Neuronal stem cell (in vitro differentiated cells): ENCODE data around the gene DMAP1. TPM values are rescaled to one million over a fixed set of nuclear protein-coding genes. Genes with fewer than 3 reads are reported as not detected.
A peak's percentile ranks its signal among the peaks of the same experiment; 100 is the strongest.

ENCODE experiments used
- DNase-seq: peaks from one replicate; pipeline ENCODE4 v3.0.0-alpha.2; 2013; ENCODE audit warnings: low spot score
- H2AFZ ChIP-seq: one replicate; pipeline ENCODE4 v1.6.1; 2013; ENCODE audit warnings: mild to moderate bottlenecking, low read length, inconsistent platforms
- H2AK5ac ChIP-seq: 2 replicates; pipeline ENCODE4 v1.6.1; 2013; ENCODE audit warnings: low read depth, mild to moderate bottlenecking, inconsistent platforms, low read length, moderate library complexity, mixed read lengths
- H2BK120ac ChIP-seq: 2 replicates; pipeline ENCODE4 v1.6.1; 2013; ENCODE audit warnings: low read depth, mild to moderate bottlenecking, inconsistent platforms, low read length, moderate library complexity, mixed read lengths
- H2BK12ac ChIP-seq: one replicate; pipeline ENCODE4 v1.6.1; 2013; ENCODE audit warnings: low read length, inconsistent platforms
- H2BK15ac ChIP-seq: 2 replicates; pipeline ENCODE4 v1.6.1; 2013; ENCODE audit warnings: mild to moderate bottlenecking, low read length, inconsistent platforms, mixed read lengths
- H2BK5ac ChIP-seq: one replicate; pipeline ENCODE4 v1.6.1; 2013; ENCODE audit warnings: inconsistent platforms, mild to moderate bottlenecking, low read length, moderate library complexity
- H3K14ac ChIP-seq: one replicate; pipeline ENCODE4 v1.6.1; 2013; ENCODE audit warnings: low read length, inconsistent platforms
- H3K18ac ChIP-seq: 2 replicates; pipeline ENCODE4 v1.6.1; 2013; ENCODE audit warnings: low read length, inconsistent platforms
- H3K23ac ChIP-seq: 2 replicates; pipeline ENCODE4 v1.6.1; 2013; ENCODE audit warnings: low read depth, mild to moderate bottlenecking, mixed read lengths, low read length, inconsistent platforms; ENCODE audit not compliant: poor library complexity
- H3K27ac ChIP-seq: replicated peaks from 3 replicates; pipeline ENCODE4 v1.5.1; 2013; ENCODE audit warnings: low read length, inconsistent platforms
- H3K27me3 ChIP-seq, 3 experiments: 2 replicates each; pipeline ENCODE4 v1.6.1; 2013; ENCODE audit warnings: low read length in 3 of 3, mild to moderate bottlenecking in 2 of 3, inconsistent platforms in 1 of 3, low read depth in 1 of 3, mixed read lengths in 1 of 3, moderate library complexity in 1 of 3; ENCODE audit not compliant: control insufficient read depth in 3 of 3, insufficient read depth in 3 of 3
- H3K36me3 ChIP-seq, 2 donors: replicated peaks in 1 of 2; 2 replicates each; pipeline ENCODE4 v1.6.1; 2013; ENCODE audit warnings: low read length in 2 of 2; ENCODE audit not compliant: control insufficient read depth in 2 of 2, insufficient read depth in 2 of 2
- H3K4ac ChIP-seq: 2 replicates; pipeline ENCODE4 v1.6.1; 2013; ENCODE audit warnings: inconsistent platforms, mild to moderate bottlenecking, low read length, moderate library complexity
- H3K4me1 ChIP-seq, 2 donors: 1 replicate in 1 of 2; 2 replicates in 1 of 2; pipeline ENCODE4 v1.6.1; 2013; ENCODE audit warnings: low read length in 2 of 2, low read depth in 1 of 2; ENCODE audit not compliant: control insufficient read depth in 2 of 2, insufficient read depth in 1 of 2
- H3K4me2 ChIP-seq: one replicate; pipeline ENCODE4 v1.6.1; 2013; ENCODE audit warnings: mild to moderate bottlenecking, low read length, inconsistent platforms; ENCODE audit not compliant: insufficient read depth, poor library complexity, severe bottlenecking
- H3K4me3 ChIP-seq, 2 donors: 2 replicates each; pipeline ENCODE4 v1.5.1; 2013; ENCODE audit warnings: low read length in 2 of 2, mild to moderate bottlenecking in 2 of 2, inconsistent platforms in 1 of 2, moderate library complexity in 1 of 2
- H3K79me1 ChIP-seq: one replicate; pipeline ENCODE4 v1.6.1; 2013; ENCODE audit warnings: low read depth, mild to moderate bottlenecking, inconsistent platforms, low read length, moderate library complexity
- H3K9ac ChIP-seq: one replicate; pipeline ENCODE4 v1.6.1; 2013; ENCODE audit warnings: mild to moderate bottlenecking, low read depth, low read length, inconsistent platforms; ENCODE audit not compliant: poor library complexity
- H3K9me3 ChIP-seq, 2 donors: replicated peaks in 1 of 2; 2 replicates each; pipeline versions ENCODE3 to v1.6.1; 2013; ENCODE audit warnings: low read length in 2 of 2, mild to moderate bottlenecking in 2 of 2, inconsistent platforms in 1 of 2, low read depth in 1 of 2, mixed read lengths in 1 of 2, moderate library complexity in 1 of 2; ENCODE audit not compliant: control insufficient read depth in 2 of 2, insufficient read depth in 1 of 2
- H4K8ac ChIP-seq: one replicate; pipeline ENCODE4 v1.6.1; 2013; ENCODE audit warnings: low read depth, mild to moderate bottlenecking, inconsistent platforms, low read length, moderate library complexity
- H4K91ac ChIP-seq: one replicate; pipeline ENCODE4 v1.6.1; 2013; ENCODE audit warnings: low read length, low read depth, mild to moderate bottlenecking, inconsistent platforms; ENCODE audit not compliant: poor library complexity
- WGBS, 2 donors: extraction: QIAGEN DNeasy Blood & Tissue Kit; methylation state at CpG; one replicate each; pipeline ENCODE4 v1.1.7; 2013; ENCODE audit warnings: missing lambda C conversion rate in 2 of 2, mixed read lengths in 1 of 2; ENCODE audit not compliant: insufficient read length in 2 of 2, insufficient replicate concordance in 1 of 2; ENCODE audit errors: extremely low coverage in 2 of 2; 5-methylcytosine and 5-hydroxymethylcytosine counted together
- polyA plus RNA-seq, 2 experiments: library from polyadenylated mRNA; stranded (reverse); fragments of 200-250 nt; gene quantifications; one replicate each; pipeline ENCODE4 v1.2.3, GENCODE V29; 2013

Gene DMAP1
- 31.9 TPM for polyA plus RNA-seq (2013, experiment 1 of 2)
- 31.3 TPM for polyA plus RNA-seq (2013, experiment 2 of 2)

GRCh38 chr1:44213222-44214112 is at the start of gene DMAP1:
TSS of gene DMAP1 (plus strand) at chr1:44213471. CDS start at chr1:44213754, 283 bp downstream.
- Histone ChIP-seq H2BK15ac (no peak within 1 kb of the TSS), H3K27me3 (no peaks in the 10 kb centered on the region), H3K23ac (peak within 1 kb of the TSS; percentile 95), H3K18ac (peak within 1 kb of the TSS; percentile 97), H3K4ac (no peak within 1 kb of the TSS), H4K91ac (peak within 1 kb of the TSS; percentile 87), H3K4me3 (peak within 1 kb of the TSS; percentile 70 to 94), H3K36me3 (peaks cover 17 to 37% of the 10 kb centered on the region in 2 donors), H3K14ac (no peak within 1 kb of the TSS), H3K4me1 (peaks cover 8% of the 10 kb centered on the region in 2 donors), H4K8ac (no peak within 1 kb of the TSS), H3K27ac (no peak within 1 kb of the TSS), H2AK5ac (no peak within 1 kb of the TSS), H3K9me3 (no peaks in the 10 kb centered on the region), H3K4me2 (peak within 1 kb of the TSS; percentile 87), H2AFZ (peak within 1 kb of the TSS; percentile 91), H3K9ac (peak within 1 kb of the TSS; percentile 65), H3K79me1 (no peaks in the 10 kb centered on the region), H2BK120ac (no peak within 1 kb of the TSS), H2BK5ac (peak within 1 kb of the TSS; percentile 84), H2BK12ac (no peak within 1 kb of the TSS)
- no CpG with 5 or more reads among the region's 44 CpGs for WGBS, 2 donors
- DNase-seq: peak; percentile 82

- no peak overlapping the region for H2AK5ac ChIP-seq
- no peak overlapping the region for H2BK12ac ChIP-seq
- no peaks in the 10 kb centered on the region for H3K27me3 ChIP-seq
- H3K4me1 ChIP-seq: peaks cover 0 to 12% of the 10 kb centered on the region in 2 donors
- no peak overlapping the region for H4K91ac ChIP-seq
- peak overlapping the region; percentile 4 for H3K18ac ChIP-seq
- no peak overlapping the region for H2BK120ac ChIP-seq
- H2BK15ac ChIP-seq: no peak overlapping the region
- peaks cover 0 to 8% of the 10 kb centered on the region in 2 donors for H3K9me3 ChIP-seq
- no peaks in the 10 kb centered on the region for H3K36me3 ChIP-seq
- no peak overlapping the region for H2BK5ac ChIP-seq
- H3K79me1 ChIP-seq: no peaks in the 10 kb centered on the region
- H3K23ac ChIP-seq: no peak overlapping the region
- H3K27ac ChIP-seq: no peak overlapping the region
- no peak overlapping the region for H3K4ac ChIP-seq
- DNase-seq: no peak
- no CpG with 5 or more reads among the region's 5 CpGs for WGBS, 2 donors
- H2AFZ ChIP-seq: no peak overlapping the region
- no peak overlapping the region for H3K14ac ChIP-seq
- no peak overlapping the region for H3K9ac ChIP-seq
- H3K4me2 ChIP-seq: no peak overlapping the region
- H3K4me3 ChIP-seq: peak overlapping the region in 1 of 2 donors; percentile 36
- H4K8ac ChIP-seq: no peak overlapping the region
Observed at GRCh38 chr1:44168520-44169098, 44.7 kb upstream of the DMAP1 start.

- H2BK120ac ChIP-seq: no peak overlapping the region
- no peak overlapping the region for H2BK15ac ChIP-seq
- DNase-seq: no peak
- H3K27me3 ChIP-seq: no peaks in the 10 kb centered on the region
- no peak overlapping the region for H3K18ac ChIP-seq
- H3K23ac ChIP-seq: no peak overlapping the region
- no peak overlapping the region for H3K14ac ChIP-seq
- H3K27ac ChIP-seq: no peak overlapping the region
- H3K9me3 ChIP-seq: peaks cover 8% of the 10 kb centered on the region in 2 donors
- no peak overlapping the region for H3K4ac ChIP-seq
- H2BK12ac ChIP-seq: no peak overlapping the region
- H2AFZ ChIP-seq: peak overlapping the region; percentile 79
- H3K4me3 ChIP-seq: no peak overlapping the region
- H3K9ac ChIP-seq: no peak overlapping the region
- no peak overlapping the region for H2AK5ac ChIP-seq
- no peaks in the 10 kb centered on the region for H3K36me3 ChIP-seq
- no peak overlapping the region for H3K4me2 ChIP-seq
- no peak overlapping the region for H2BK5ac ChIP-seq
- no peak overlapping the region for H4K91ac ChIP-seq
- peaks cover 0 to 12% of the 10 kb centered on the region in 2 donors for H3K4me1 ChIP-seq
- H4K8ac ChIP-seq: no peak overlapping the region
- no CpG with 5 or more reads among the region's 3 CpGs for WGBS, 2 donors
- no peaks in the 10 kb centered on the region for H3K79me1 ChIP-seq
Observed at GRCh38 chr1:44170281-44170823, 42.9 kb upstream of the DMAP1 start.

DNA sequence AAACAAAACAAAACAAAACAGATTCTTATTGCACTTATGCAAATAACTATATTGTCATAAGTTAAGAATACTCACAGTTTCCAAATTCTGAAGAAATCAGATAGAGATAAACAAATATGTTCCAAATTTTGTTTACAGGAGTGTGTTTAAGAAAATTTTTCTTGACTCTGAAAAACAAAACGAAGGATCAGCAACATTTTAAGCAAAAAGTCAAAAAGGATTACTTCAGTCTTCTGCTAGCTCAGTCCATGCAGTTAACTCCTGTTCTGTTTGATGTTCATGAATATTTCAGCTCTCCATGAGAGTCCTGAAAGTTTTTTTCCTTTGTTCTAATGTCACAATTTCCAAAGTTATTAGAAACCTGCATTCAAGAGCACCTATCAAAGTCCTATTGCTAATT is 38.6 kb upstream of the DMAP1 start:
- Histone ChIP-seq H4K91ac (no peak overlapping the region), H3K79me1 (no peaks in the 10 kb centered on the region), H2BK15ac (no peak overlapping the region), H2AFZ (no peak overlapping the region), H3K14ac (no peak overlapping the region), H4K8ac (no peak overlapping the region), H3K4me1 (peaks cover 0 to 11% of the 10 kb centered on the region in 2 donors), H3K4ac (no peak overlapping the region), H3K4me2 (no peak overlapping the region), H2BK5ac (no peak overlapping the region), H3K9me3 (peaks cover 3 to 8% of the 10 kb centered on the region in 2 donors), H3K27ac (no peak overlapping the region), H3K9ac (no peak overlapping the region), H2AK5ac (no peak overlapping the region), H3K27me3 (no peaks in the 10 kb centered on the region), H2BK120ac (no peak overlapping the region), H3K4me3 (no peak overlapping the region), H2BK12ac (no peak overlapping the region), H3K23ac (no peak overlapping the region), H3K36me3 (no peaks in the 10 kb centered on the region), H3K18ac (no peak overlapping the region)
- WGBS, 2 donors: no CpG with 5 or more reads among the region's 1 CpG
- DNase-seq: peak; percentile 11
